DMS 273 treated with DMSO at 0.1 percent for 48 hours (cell line): ENCODE measurements around the gene CAVIN1.
"Not testable (repeated sequence)": the region's sequence is repeated elsewhere in the genome, so short reads cannot be mapped to it uniquely, and the experiment has no call there.

Experiments used
- DNase-seq: peaks from one replicate; lab custom pipeline; 2025; lab: John Stamatoyannopoulos, UW

CAVIN1 gene

GRCh38 chr17:42378959-42379594 lies 44.0 kb downstream of the CAVIN1 start:
- DNase-seq = no peak

DNA sequence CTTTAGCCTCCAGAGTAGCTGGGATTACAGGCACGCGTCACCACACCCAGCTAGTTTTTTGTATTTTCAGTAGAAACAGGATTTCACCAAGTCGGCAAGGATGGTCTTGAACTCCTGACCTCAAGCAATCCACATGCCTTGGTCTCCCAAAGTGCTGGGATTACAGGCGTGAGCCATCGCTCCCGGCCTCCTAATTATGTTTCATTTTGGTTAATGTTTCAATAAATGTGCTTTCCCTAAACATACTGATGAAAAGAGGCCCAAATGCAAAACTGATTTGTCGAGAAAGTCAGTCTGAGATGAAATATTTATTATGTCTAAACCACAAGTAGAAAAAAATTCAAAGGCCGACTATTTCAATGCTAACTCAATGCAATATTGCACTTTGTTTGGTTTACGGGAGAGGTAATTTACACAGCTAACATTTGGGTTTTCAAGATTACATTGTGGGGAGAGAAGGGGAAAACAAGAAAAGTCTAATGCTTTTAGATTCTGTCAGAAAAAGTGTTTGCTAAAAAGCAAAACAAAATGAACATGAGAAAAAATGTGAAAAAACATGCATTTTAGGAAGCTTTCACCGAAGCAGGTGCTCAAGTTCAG lies 44.6 kb downstream of the CAVIN1 start:
- DNase-seq = no peak

DNA sequence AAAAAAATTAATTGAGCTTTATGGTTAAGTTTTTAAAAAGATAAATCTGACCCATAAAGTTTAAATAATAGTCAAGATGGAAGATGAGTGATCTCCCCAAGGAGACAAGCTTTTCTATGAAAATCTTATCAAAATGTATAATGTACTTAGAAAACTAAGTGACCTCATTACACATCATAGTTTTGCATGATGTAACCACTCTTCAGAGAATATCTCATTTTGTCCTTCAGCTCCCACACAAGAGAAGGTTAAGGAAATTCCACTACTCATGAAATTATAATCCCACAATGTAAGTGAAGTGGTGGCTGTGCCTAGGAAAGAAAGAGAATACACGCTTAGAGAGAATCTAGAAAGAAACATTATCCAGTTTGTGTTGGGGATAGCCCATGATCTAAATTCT lies 49.2 kb downstream of the CAVIN1 start:
- DNase-seq = no peak

- no peak for DNase-seq
Observed at GRCh38 chr17:42372142-42372541, 50.9 kb downstream of the CAVIN1 start.

GRCh38 chr17:42368797-42369561 lies 54.1 kb downstream of the CAVIN1 start:
- not testable (repeated sequence) for DNase-seq

DNA sequence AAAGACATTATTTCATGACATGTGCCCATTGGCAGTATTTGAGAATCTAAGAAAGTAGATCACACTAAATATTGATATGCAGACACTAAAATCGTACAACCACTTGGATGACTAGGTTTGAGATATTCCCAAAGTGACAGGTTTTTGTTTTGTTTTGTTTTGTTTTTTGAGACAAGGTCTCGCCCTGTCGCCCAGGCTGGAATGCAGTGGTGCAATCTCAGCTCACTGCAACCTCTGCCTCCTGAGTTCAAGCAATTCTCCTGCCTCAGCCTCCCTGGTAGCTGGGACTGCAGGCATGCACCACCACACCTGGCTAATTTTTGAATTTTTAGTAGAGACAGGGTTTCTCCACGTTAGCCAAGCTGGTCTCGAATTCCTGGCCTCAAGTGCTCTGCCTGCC lies 54.7 kb downstream of the CAVIN1 start:
- not testable (repeated sequence) for DNase-seq

GRCh38 chr17:42366176-42367023 lies 56.7 kb downstream of the CAVIN1 start:
- DNase-seq = not testable (repeated sequence)

GRCh38 chr17:42365136-42365535 lies 57.9 kb downstream of the CAVIN1 start:
- no peak for DNase-seq

GRCh38 chr17:42363767-42364585 lies 59.1 kb downstream of the CAVIN1 start:
- no peak for DNase-seq

- no peak for DNase-seq
Observed at GRCh38 chr17:42363231-42363630, 59.8 kb downstream of the CAVIN1 start.

- no peak for DNase-seq
Observed at GRCh38 chr17:42362245-42362961, 60.7 kb downstream of the CAVIN1 start.

DNA sequence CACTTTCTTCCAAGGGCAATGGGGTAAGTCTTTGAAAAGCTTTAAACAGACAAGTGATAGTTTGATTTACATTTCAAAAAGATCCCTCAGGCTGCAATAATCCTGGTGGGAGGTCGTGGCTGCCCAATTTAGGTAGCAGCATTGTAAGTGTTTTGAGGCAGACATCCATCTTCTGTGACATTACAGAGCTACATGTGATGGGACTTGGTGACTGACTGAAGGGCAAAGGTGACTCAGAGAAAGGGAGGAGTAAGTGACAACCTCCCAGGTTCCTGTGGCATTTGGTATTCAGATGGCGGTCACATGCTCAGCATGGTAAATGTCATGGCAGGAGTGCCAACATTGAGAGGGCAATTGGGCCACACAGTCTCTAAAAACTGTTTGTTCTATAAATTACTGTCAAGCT lies 61.3 kb downstream of the CAVIN1 start:
- no peak for DNase-seq

DNA sequence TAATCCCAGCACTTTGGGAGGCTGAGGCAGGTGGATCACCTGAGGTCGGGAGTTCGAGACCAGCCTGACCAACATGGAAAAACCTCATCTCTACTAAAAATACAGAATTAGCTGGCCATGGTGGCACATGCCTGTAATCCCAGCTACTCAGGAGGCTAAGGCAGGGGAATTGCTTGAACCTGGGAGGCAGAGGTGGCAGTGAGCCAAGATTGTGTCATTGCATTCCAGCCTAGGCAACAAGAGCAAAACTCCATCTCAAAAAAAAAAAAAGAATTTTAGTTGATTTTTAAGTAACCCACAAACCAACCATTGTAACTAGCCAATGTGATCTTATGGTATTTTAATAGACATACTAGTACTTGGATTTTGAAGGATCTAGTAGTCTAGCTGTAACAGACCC lies 62.7 kb downstream of the CAVIN1 start:
- DNase-seq = not testable (repeated sequence)

GRCh38 chr17:42359133-42359532 lies 63.9 kb downstream of the CAVIN1 start:
- no peak for DNase-seq

- no peak for DNase-seq
Observed at GRCh38 chr17:42358434-42358833, 64.6 kb downstream of the CAVIN1 start.

- no peak for DNase-seq
Observed at GRCh38 chr17:42354956-42355843, 67.9 kb downstream of the CAVIN1 start.
